ENCODE measurements around the gene UGGT2.

Gene UGGT2, protein sequence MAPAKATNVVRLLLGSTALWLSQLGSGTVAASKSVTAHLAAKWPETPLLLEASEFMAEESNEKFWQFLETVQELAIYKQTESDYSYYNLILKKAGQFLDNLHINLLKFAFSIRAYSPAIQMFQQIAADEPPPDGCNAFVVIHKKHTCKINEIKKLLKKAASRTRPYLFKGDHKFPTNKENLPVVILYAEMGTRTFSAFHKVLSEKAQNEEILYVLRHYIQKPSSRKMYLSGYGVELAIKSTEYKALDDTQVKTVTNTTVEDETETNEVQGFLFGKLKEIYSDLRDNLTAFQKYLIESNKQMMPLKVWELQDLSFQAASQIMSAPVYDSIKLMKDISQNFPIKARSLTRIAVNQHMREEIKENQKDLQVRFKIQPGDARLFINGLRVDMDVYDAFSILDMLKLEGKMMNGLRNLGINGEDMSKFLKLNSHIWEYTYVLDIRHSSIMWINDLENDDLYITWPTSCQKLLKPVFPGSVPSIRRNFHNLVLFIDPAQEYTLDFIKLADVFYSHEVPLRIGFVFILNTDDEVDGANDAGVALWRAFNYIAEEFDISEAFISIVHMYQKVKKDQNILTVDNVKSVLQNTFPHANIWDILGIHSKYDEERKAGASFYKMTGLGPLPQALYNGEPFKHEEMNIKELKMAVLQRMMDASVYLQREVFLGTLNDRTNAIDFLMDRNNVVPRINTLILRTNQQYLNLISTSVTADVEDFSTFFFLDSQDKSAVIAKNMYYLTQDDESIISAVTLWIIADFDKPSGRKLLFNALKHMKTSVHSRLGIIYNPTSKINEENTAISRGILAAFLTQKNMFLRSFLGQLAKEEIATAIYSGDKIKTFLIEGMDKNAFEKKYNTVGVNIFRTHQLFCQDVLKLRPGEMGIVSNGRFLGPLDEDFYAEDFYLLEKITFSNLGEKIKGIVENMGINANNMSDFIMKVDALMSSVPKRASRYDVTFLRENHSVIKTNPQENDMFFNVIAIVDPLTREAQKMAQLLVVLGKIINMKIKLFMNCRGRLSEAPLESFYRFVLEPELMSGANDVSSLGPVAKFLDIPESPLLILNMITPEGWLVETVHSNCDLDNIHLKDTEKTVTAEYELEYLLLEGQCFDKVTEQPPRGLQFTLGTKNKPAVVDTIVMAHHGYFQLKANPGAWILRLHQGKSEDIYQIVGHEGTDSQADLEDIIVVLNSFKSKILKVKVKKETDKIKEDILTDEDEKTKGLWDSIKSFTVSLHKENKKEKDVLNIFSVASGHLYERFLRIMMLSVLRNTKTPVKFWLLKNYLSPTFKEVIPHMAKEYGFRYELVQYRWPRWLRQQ (N-terminal part only)

DNA sequence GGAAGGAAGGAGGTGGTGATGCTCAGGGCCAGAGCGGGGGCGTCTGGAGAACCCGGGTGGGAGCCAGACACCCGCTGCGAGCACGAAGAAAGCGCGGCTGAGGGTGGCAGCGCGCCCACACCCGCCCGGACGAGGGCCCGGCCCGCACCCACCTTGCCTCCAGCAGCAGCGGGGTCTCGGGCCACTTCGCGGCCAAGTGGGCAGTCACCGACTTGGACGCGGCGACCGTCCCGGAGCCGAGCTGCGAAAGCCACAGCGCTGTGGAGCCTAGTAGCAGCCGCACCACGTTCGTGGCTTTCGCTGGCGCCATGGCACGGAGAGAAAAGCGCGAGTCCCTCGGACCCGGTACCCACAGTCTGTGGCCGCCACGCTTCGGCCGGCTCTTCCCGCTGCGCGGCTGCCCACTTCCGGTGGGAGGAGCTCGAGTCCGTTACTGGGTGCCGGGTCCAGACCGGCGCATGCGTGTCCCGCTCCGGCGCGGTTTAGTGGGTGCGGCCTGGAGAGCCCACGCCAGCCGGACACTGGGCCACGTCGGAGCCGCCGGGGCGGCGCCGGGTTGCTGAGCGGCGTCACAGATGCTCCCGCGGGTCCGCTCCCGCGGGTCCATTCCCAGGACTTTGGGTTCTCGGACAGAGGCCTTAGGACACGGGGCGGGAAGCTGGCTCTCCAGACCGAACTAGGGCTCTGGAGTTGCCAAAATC is at the start of gene UGGT2:
Gene UGGT2, minus strand, starts transcription at position 399 of the 701 bp plus-strand sequence. Its CDS starts 89 bp downstream, at position 310.
- peak; percentile 96 to 97 for DNase-seq (ENCODE audit: low read depth in 1 of 2, low spot score in 1 of 2)
- TF ChIP-seq JUND (IDR thresholded peaks at IDR 0.05; ENCODE audit: low read depth): no peak
- in situ Hi-C loops (cut with HindIII; ENCODE audit: low pct_unique_long_range_greater_than_20kb, low sequenced_read_pairs): no loop called here

DNA sequence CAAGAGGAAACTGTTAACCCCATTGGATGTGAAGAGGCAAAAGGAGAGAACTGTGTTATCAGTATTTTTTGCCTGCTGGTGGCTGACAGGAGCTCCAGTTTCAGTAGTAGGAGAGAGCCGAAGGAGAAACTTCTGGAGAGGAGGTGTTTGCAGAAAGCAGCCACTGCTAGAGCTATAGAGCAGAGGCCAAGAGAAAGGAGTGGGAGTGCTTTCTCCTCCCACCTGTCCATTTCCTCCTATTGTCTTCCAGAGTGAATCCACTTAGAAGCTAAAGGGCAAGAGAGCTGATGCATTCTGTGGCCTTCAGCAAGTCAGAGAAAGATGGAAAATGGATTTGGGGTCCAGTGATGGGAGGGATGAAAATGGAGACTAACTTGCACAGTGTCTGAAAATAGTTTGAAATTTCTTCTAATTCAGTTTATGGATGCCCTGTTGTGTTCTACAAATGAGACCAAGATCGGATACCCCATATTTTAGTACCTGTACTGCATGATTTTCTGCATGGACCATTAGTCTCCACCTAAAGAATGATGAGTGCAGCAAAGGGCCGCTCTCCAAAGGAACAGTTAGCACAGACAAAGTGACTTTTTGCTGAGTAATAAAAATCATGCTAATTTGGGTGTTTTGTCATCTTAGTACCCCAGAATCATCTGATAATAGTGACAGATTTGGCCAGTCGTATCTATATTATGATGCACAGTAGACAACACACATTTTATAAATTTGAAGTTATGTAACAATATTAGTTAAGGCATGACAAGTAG is 47.4 kb upstream of the UGGT2 start:
- in situ Hi-C loops (cut with HindIII; ENCODE audit: low pct_unique_long_range_greater_than_20kb, low sequenced_read_pairs): no loop called here
- TF ChIP-seq JUND (IDR thresholded peaks at IDR 0.05; ENCODE audit: low read depth): no peak
- no peak for DNase-seq (ENCODE audit: low read depth in 1 of 2, low spot score in 1 of 2)

DNA sequence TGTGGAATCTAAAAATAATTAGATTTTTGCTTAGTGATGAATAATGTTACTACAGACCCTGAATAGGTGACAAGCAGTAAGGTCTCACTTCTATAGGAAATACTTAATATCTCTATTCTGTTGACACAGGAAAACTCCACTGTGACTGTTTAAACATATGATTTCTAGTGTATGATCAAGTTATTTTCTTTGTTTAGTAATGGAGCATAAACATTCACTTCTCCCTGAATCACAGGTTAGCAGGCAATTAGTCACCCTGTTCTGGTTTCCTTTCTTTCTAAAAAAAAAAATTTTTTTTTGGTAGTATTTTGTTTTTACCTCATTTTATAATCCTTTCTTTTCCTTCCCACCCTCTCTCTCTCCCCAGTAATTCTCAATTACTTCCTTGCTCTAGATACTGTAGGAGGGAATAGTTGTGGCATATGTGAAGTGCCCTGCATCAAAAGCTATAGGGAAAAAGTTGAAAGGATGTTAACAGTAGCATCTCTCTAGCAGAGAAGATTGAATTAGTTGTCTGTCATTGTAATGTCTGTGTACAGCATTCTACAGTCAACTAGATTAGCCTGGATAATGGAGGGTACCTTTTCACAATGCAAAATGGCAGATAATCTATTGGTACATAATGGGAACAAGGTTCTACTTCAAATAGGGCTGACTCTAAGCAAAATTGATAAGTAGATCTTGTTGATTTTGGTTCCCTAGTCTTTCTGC is 40.2 kb upstream of the UGGT2 start:
- DNase-seq (ENCODE audit: low read depth in 1 of 2, low spot score in 1 of 2): no peak

DNA sequence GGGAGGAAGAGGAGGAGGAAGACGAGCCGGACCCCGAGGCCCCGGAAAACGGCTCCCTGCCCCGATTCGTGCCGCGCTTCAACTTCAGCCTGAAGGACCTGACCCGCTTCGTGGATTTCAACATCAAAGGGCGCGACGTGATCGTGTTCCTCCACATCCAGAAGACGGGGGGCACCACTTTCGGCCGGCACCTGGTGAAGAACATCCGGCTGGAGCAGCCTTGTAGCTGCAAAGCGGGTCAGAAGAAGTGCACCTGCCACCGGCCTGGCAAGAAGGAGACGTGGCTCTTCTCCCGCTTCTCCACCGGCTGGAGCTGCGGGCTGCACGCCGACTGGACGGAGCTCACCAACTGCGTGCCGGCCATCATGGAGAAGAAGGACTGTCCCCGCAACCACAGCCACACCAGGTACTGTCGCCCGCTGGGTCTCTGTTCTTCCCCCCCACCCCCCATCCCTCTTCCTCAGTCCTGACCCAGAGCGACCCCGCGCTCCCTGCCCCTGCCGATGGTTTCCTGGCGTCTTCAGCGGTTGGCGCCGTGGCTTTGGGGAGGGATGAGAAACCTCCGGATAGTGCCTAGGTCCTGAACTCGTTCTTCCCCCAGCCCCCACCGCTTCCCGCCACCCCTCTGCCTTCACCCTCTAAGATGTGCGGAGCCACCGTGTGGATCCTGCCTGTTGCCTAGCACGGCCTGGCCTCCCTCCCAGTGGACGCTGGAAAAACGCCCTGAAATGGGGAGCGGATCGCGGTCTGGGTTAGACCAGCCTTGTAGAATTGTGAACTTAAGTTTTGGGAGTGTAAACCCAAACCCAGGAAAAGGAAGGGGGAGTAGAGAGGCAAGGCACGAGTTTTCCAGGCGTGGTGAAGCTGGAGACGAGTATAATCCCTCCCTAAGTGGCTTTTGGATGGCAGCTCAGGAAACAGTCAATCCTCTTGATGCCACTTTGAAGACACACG is 38.2 kb upstream of the UGGT2 start:
- DNase-seq (ENCODE audit: low read depth in 1 of 2, low spot score in 1 of 2): peak in 1 of 2 experiments; percentile 45
- in situ Hi-C loops (cut with HindIII; ENCODE audit: low pct_unique_long_range_greater_than_20kb, low sequenced_read_pairs): no loop called here
- TF ChIP-seq JUND (IDR thresholded peaks at IDR 0.05; ENCODE audit: low read depth): no peak

More for the DNA sequence above, 40.2 kb upstream of the UGGT2 start:
- in situ Hi-C loops (cut with HindIII; ENCODE audit: low pct_unique_long_range_greater_than_20kb, low sequenced_read_pairs): no loop called here
- no peak for TF ChIP-seq JUND (IDR thresholded peaks at IDR 0.05; ENCODE audit: low read depth)

DNA sequence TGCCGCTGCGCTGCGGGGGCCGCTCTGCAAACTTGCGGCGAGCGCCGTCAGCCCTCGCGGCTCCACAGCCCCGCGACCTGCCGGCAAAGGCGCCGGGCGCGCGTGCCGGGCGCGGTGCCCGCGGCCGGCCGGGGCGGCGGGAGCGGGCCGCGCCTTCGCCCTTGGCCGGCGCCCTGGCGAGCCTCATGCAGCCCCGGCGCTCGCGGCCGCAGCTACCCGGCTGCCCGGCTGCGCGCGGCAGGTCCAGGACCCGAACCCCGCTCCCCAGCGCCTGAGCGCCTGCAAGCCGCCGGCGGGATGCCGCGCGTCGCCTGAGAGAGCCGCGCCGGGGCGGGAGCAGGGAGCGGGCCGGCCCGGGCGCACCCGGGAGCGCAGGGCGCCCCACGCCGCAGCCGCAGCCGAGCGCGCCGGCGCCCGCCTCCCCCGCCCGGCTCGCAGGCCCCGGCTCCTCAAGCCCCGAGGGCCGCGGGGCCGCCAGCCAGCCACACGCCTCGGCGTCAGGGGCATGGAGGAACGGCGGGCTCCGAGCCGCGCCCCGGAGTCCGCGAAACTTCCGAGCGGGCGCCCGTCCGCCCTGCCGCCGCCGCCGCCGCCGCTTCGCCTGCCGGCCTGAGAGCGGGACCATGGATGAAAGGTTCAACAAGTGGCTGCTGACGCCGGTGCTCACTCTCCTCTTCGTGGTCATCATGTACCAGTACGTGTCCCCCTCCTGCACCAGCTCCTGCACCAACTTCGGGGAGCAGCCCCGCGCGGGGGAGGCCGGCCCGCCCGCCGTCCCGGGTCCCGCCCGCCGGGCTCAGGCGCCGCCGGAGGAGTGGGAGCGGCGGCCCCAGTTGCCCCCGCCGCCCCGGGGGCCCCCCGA is 37.3 kb upstream of the UGGT2 start:
- DNase-seq (ENCODE audit: low read depth in 1 of 2, low spot score in 1 of 2): peak; percentile 27 to 31
- TF ChIP-seq JUND (IDR thresholded peaks at IDR 0.05; ENCODE audit: low read depth): no peak

DNA sequence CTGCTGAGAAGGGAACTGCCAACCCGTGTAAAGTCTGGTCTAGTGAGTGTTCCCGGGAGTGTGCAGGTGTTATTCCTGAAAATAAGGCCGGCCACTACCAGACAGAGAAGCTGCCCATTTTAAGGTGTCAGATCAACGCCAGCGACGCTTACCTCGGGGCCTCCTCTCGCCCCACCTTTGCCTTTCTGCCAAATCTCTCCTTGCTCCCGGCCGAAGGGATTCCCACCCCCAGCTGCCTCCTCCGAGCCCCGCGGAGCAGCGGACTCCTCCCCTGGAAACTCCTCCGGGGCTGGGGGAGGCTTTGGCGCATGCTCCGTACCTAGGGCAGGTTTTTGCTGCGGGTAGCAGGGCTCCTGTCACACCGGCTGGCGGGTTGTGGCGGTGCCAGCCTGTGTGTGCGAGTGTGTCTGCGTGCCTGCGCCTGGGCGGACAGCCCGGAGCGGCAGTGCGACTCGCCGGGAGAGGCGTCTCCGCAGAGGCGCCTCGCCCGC is 36.6 kb upstream of the UGGT2 start, which contains the start of gene HS6ST3:
Gene HS6ST3, plus strand, starts transcription at position 359 of the 491 bp plus-strand sequence.
- DNase-seq (ENCODE audit: low read depth in 1 of 2, low spot score in 1 of 2): peak; percentile 72 to 78

More for the DNA sequence above, 37.3 kb upstream of the UGGT2 start:
- in situ Hi-C loops (cut with HindIII; ENCODE audit: low pct_unique_long_range_greater_than_20kb, low sequenced_read_pairs): no loop called here

DNA sequence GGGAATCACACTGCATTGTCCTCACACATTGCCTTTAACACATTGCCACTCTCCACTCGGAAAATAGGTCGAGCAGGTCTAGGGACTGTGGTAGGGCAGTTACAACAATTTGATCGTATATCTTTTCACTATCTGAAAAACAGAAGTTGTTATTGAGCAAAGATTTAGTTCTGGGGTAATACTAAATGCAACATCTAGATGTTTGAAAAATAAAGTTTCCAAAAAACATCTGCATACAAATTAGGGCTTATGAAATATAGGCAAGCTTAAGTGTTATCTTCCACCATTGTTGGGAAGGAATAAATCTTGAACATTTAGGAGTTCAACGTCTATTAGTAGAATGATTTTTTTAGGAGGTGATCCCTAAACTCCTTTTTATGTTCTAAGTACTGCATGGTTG is 35.9 kb upstream of the UGGT2 start:
- in situ Hi-C loops (cut with HindIII; ENCODE audit: low pct_unique_long_range_greater_than_20kb, low sequenced_read_pairs): no loop called here
- TF ChIP-seq JUND (IDR thresholded peaks at IDR 0.05; ENCODE audit: low read depth): no peak

More for the DNA sequence above, 36.6 kb upstream of the UGGT2 start, which contains the start of gene HS6ST3:
- in situ Hi-C loops (cut with HindIII; ENCODE audit: low pct_unique_long_range_greater_than_20kb, low sequenced_read_pairs): no loop called here
- no peak for TF ChIP-seq JUND (IDR thresholded peaks at IDR 0.05; ENCODE audit: low read depth)

DNA sequence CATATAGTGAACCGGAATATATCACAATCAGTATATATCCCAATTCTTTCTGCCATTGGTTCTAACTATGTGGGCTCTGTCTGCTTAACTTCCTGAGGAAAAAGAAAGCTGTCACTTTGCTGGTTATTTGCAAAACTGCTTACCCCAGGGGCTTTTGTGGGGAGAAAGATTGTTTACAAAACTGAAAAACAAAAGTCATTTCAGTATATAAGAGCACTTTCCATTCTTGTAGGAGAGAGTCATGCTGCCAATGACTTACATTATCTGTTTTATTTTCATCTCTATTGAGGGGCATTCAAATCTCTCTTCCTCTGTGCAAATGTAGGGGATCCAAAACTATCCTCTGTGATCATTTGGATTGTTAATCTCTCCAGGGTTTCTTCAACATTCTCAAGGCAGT is 33.5 kb upstream of the UGGT2 start:
- no peak for DNase-seq (ENCODE audit: low read depth in 1 of 2, low spot score in 1 of 2)
- no peak for TF ChIP-seq JUND (IDR thresholded peaks at IDR 0.05; ENCODE audit: low read depth)

More for the DNA sequence above, 35.9 kb upstream of the UGGT2 start:
- no peak for DNase-seq (ENCODE audit: low read depth in 1 of 2, low spot score in 1 of 2)

More for the DNA sequence above, 33.5 kb upstream of the UGGT2 start:
- in situ Hi-C loops (cut with HindIII; ENCODE audit: low pct_unique_long_range_greater_than_20kb, low sequenced_read_pairs): no loop called here
